Tibial nerve (tissue), 4 donors: ENCODE measurements around the gene MT1X. TPM values are rescaled to one million over a fixed set of nuclear protein-coding genes. Genes with fewer than 3 reads are reported as not detected.
"Not testable (repeated sequence)": the region's sequence is repeated elsewhere in the genome, so short reads cannot be mapped to it uniquely, and the experiment has no call there.

Experiments used
- DNase-seq, 2 donors: peaks; one replicate each; pipeline ENCODE4 v3.0.0-alpha.2; 2019; ENCODE audit warnings: low spot score in 2 of 2
- H3K27ac ChIP-seq, 4 donors: fragments of 200-600 bp; sonication (generic) in 3 of 4; one replicate each; pipeline ENCODE4 v1.5.1; 2017 to 2019; ENCODE audit warnings: mild to moderate bottlenecking in 1 of 4
- H3K27me3 ChIP-seq, 2 donors: fragments of 200-600 bp; sonication (generic) in 1 of 2; one replicate each; pipeline versions ENCODE4 v1.5.1 to v1.6.0; 2017 to 2019
- H3K36me3 ChIP-seq, 3 donors: fragments of 200-600 bp; sonication (generic); one replicate each; pipeline ENCODE4 v1.5.1; 2018 to 2019
- H3K4me1 ChIP-seq, 4 donors: fragments of 200-600 bp; sonication (generic) in 3 of 4; one replicate each; pipeline ENCODE4 v1.5.1; 2017 to 2019
- H3K4me3 ChIP-seq, 4 donors: fragments of 200-600 bp; sonication (generic) in 3 of 4; one replicate each; pipeline ENCODE4 v1.5.1; 2017 to 2019; ENCODE audit warnings: mild to moderate bottlenecking in 1 of 4, moderate library complexity in 1 of 4
- H3K9me3 ChIP-seq, 4 donors: fragments of 200-600 bp; sonication (generic) in 3 of 4; one replicate each; pipeline ENCODE4 v1.5.1; 2017 to 2019
- EP300 ChIP-seq, 2 donors: sonication (generic); formaldehyde crosslinking; IDR thresholded peaks; one replicate each; pipeline ENCODE4 v1.6.1; 2017; ENCODE audit warnings: antibody characterized with exemption in 2 of 2, mild to moderate bottlenecking in 1 of 2
- POLR2A ChIP-seq, 2 donors: fragments of 450-650 bp; IDR thresholded peaks; one replicate each; pipeline ENCODE4 v1.6.1; 2017; ENCODE audit warnings: antibody characterized with exemption in 2 of 2, mild to moderate bottlenecking in 2 of 2, moderate library complexity in 2 of 2
- WGBS, 2 donors: methylation state at CpG; one replicate each; pipeline ENCODE4 v1.1.5; 2018; 5-methylcytosine and 5-hydroxymethylcytosine counted together
- total RNA-seq, 4 donors: library from RNA; depleted of rRNA; stranded (reverse); fragments of >200 nt; gene quantifications; one replicate each; pipeline ENCODE4 v1.1.0, GENCODE V29; 2016
- TF ChIP-seq, protein P1 (sequence below), 5 experiments: fragments of 200-600 bp in 3 of 5; fragments of 450-650 bp in 2 of 5; sonication (generic) in 3 of 5; IDR thresholded peaks; one replicate each; pipeline ENCODE4 v1.5.1; 2016 to 2019; ENCODE audit warnings: antibody characterized with exemption in 5 of 5, mild to moderate bottlenecking in 3 of 5, moderate library complexity in 2 of 5

Gene MT1X
- total RNA-seq, 4 donors from 2014 or later: 457 to 1,918 (median 1,024) TPM

GRCh38 chr16:56669005-56669839, 13.0 kb upstream of the MT1X start, which contains the start of gene MT1H:
TSS of gene MT1H (plus strand) at chr16:56669814. CDS start at chr16:56669885, 71 bp downstream.
- 14 to 18% methylated on average over 38 of the region's 38 CpGs for WGBS, 2 donors
- peaks cover 0 to 98% of the 10 kb centered on the region in 2 donors for H3K27me3 ChIP-seq
- TF ChIP-seq POLR2A (IDR thresholded peaks at IDR 0.05): no peak
- no peak for TF ChIP-seq EP300 (IDR thresholded peaks at IDR 0.05)
- TF ChIP-seq, protein P1, sequence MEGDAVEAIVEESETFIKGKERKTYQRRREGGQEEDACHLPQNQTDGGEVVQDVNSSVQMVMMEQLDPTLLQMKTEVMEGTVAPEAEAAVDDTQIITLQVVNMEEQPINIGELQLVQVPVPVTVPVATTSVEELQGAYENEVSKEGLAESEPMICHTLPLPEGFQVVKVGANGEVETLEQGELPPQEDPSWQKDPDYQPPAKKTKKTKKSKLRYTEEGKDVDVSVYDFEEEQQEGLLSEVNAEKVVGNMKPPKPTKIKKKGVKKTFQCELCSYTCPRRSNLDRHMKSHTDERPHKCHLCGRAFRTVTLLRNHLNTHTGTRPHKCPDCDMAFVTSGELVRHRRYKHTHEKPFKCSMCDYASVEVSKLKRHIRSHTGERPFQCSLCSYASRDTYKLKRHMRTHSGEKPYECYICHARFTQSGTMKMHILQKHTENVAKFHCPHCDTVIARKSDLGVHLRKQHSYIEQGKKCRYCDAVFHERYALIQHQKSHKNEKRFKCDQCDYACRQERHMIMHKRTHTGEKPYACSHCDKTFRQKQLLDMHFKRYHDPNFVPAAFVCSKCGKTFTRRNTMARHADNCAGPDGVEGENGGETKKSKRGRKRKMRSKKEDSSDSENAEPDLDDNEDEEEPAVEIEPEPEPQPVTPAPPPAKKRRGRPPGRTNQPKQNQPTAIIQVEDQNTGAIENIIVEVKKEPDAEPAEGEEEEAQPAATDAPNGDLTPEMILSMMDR (IDR thresholded peaks at IDR 0.05): no peak

GRCh38 chr16:56669840-56670619, 12.2 kb upstream of the MT1X start:
- no peaks in the 10 kb centered on the region for H3K9me3 ChIP-seq
- WGBS, 2 donors: 27 to 36% methylated on average over 18 to 19 of the region's 19 CpGs
- no peaks in the 10 kb centered on the region for H3K36me3 ChIP-seq
- no peak for DNase-seq
- no peak overlapping the region for H3K4me3 ChIP-seq
- TF ChIP-seq POLR2A (IDR thresholded peaks at IDR 0.05): no peak
- TF ChIP-seq, protein P1 (IDR thresholded peaks at IDR 0.05): no peak
- no peak for TF ChIP-seq EP300 (IDR thresholded peaks at IDR 0.05)
- peaks cover 0 to 94% of the 10 kb centered on the region in 2 donors for H3K27me3 ChIP-seq
- no peak overlapping the region for H3K27ac ChIP-seq
- H3K4me1 ChIP-seq: peaks cover 0 to 30% (median 9%) of the 10 kb centered on the region in 4 donors

More at GRCh38 chr16:56669005-56669839, 13.0 kb upstream of the MT1X start, which contains the start of gene MT1H:
- H3K4me1 ChIP-seq: peaks cover 0 to 30% (median 9%) of the 10 kb centered on the region in 4 donors
- H3K9me3 ChIP-seq: no peaks in the 10 kb centered on the region
- no peak for DNase-seq
- H3K27ac ChIP-seq: no peak within 1 kb of the TSS
- H3K4me3 ChIP-seq: no peak within 1 kb of the TSS
- no peaks in the 10 kb centered on the region for H3K36me3 ChIP-seq

- no peaks in the 10 kb centered on the region for H3K36me3 ChIP-seq
- peaks cover 0 to 95% of the 10 kb centered on the region in 2 donors for H3K27me3 ChIP-seq
- WGBS, 2 donors: 79% methylated on average over 2 of the region's 2 CpGs; no CpG with 5 or more reads in 1 of the 2 donors
- H3K27ac ChIP-seq: no peak overlapping the region
- no peaks in the 10 kb centered on the region for H3K9me3 ChIP-seq
- TF ChIP-seq, protein P1 (IDR thresholded peaks at IDR 0.05): no peak
- H3K4me3 ChIP-seq: no peak overlapping the region
- no peak for DNase-seq
- peaks cover 0 to 33% (median 9%) of the 10 kb centered on the region in 4 donors for H3K4me1 ChIP-seq
These were observed 11.7 kb upstream of the MT1X start for GRCh38 chr16:56670620-56670934.

- TF ChIP-seq EP300 (IDR thresholded peaks at IDR 0.05): peak in 1 of 2 donors; percentile 27
- not testable (repeated sequence) for DNase-seq, H3K4me3 ChIP-seq, H3K36me3 ChIP-seq, H3K9me3 ChIP-seq, H3K27ac ChIP-seq
- peaks cover 0 to 39% (median 14%) of the 10 kb centered on the region in 4 donors for H3K4me1 ChIP-seq
- H3K27me3 ChIP-seq: peaks cover 0 to 95% of the 10 kb centered on the region in 2 donors
- WGBS, 2 donors: 60 to 62% methylated on average over 2 of the region's 2 CpGs
These were observed 10.6 kb upstream of the MT1X start for GRCh38 chr16:56671691-56672090.

- not testable (repeated sequence) for H3K36me3 ChIP-seq, DNase-seq, H3K27ac ChIP-seq, H3K4me3 ChIP-seq, H3K9me3 ChIP-seq
- Histone ChIP-seq H3K4me1 (peaks cover 0 to 39% (median 14%) of the 10 kb centered on the region in 4 donors), H3K27me3 (peaks cover 0 to 91% of the 10 kb centered on the region in 2 donors)
- 68 to 84% methylated on average over 3 of the region's 3 CpGs for WGBS, 2 donors
These were observed 10.1 kb upstream of the MT1X start for GRCh38 chr16:56672171-56672570.
